GM12873 (cell line): ENCODE data around the gene DDX42.

Experiments used
- CTCF ChIP-seq: IDR thresholded peaks from 2 replicates; pipeline ENCODE4 v1.5.1; 2012; ENCODE audit warnings: low read depth, mild to moderate bottlenecking, moderate library complexity, low read length, control low read depth; ENCODE audit not compliant: insufficient read depth; ENCODE audit errors: missing control alignments

The DDX42 gene

GRCh38 chr17:63855185-63855584, 81.2 kb downstream of the DDX42 start:
- TF ChIP-seq CTCF, result no peak

DNA sequence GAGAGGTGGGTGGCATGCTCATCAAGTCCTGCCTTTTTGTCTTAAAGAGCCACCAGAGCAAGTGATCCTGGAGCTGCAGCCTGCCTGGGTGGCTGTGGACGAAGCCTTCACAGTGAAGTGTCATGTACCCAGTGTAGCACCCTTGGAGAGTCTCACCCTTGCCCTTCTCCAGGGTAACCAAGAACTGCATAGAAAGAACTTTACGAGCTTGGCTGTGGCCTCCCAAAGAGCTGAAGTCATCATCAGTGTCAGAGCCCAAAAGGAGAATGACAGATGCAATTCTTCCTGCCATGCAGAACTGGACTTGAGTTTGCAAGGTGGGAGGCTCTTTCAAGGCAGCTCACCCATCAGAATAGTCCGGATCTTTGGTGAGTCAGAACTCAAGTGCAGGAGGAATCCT, 85.3 kb downstream of the DDX42 start:
- TF ChIP-seq CTCF, result no peak

- TF ChIP-seq CTCF, result peak; percentile 25
These were observed 92.7 kb downstream of the DDX42 start for GRCh38 chr17:63866625-63867024.
